SIG-M5 (cell line): Measurements from ENCODE around the gene EME2.

Source experiments
- DNase-seq: peaks from one replicate; lab custom pipeline; 2025; lab: John Stamatoyannopoulos, UW

The EME2 gene

GRCh38 chr16:1766701-1767100, 5.9 kb upstream of the EME2 start:
- DNase-seq: no peak

- DNase-seq: no peak
Observed at GRCh38 chr16:1767116-1767994, 5.3 kb upstream of the EME2 start.

DNA sequence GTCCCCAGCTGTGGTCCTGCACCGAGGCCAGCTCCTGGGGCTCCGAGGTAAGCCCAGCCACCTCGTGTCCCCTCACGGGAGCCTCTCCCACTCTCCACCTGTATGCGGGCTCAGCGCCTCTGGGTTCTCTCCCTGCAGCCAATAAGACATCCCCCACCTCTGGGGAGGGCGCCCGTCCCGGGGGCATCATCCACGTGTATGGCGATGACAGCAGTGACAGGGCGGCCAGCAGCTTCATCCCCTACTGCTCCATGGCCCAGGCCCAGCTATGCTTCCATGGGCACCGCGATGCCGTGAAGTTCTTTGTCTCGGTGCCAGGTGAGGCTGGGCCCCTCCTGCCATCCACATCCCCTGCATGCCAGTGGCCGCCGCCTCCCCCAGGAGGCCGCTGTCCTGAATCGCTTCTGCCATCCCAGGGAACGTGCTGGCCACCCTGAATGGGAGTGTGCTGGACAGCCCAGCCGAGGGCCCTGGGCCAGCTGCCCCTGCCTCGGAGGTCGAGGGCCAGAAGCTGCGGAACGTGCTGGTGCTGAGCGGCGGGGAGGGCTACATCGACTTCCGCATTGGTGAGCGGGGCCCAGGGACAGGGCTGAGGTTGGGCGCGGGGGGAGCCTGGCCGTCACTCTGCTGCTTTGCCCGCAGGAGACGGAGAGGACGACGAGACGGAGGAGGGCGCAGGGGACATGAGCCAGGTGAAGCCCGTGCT, 4.4 kb upstream of the EME2 start:
- DNase-seq: no peak

- no peak for DNase-seq
Observed at GRCh38 chr16:1768767-1769401, 3.7 kb upstream of the EME2 start.

DNA sequence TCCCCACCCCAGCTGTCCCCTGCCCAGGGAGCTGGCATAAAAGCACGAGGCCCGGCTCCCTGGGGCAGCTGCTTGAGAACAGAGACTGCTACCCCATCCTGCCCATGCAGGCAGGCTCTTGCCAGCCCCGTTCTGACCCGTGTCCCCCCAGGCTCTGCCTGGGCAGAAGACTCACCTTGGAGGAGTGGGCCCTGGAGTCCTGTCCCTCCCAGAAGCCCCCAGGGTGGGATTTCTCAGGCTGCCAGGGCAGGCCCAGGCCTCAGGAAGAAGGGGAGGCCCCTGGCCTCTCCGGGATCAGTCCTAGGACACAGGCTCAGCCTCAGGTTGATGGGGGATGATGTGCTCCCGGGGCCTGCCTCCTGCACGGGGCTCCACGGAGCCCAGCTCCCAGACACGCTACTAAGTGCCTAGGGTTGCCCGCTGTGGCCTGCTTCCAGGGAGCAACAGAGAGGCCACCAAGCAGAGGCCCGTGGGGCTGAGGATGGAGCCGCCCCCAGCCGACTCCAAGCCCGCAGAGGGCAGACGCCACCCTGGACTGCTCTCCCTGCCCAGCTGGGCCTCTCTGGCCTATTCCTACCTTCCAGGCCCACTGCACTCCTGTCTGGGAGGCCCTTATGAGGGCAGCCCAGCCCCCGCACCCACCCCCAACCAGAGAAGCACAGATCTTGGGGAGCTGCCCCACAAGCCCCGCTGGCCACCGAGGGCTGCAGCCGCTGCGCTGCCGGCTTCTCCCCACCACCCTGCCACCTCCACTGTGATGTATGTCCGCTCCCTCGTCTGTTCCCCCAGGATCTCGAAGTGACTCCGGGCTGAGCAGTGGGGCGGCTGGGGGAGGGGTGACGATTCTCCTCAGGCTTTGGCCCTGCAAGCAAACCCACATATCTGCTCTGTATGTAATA, 3.0 kb upstream of the EME2 start:
- no peak for DNase-seq

- no peak for DNase-seq
Observed at GRCh38 chr16:1770328-1771187, 2.1 kb upstream of the EME2 start.

DNA sequence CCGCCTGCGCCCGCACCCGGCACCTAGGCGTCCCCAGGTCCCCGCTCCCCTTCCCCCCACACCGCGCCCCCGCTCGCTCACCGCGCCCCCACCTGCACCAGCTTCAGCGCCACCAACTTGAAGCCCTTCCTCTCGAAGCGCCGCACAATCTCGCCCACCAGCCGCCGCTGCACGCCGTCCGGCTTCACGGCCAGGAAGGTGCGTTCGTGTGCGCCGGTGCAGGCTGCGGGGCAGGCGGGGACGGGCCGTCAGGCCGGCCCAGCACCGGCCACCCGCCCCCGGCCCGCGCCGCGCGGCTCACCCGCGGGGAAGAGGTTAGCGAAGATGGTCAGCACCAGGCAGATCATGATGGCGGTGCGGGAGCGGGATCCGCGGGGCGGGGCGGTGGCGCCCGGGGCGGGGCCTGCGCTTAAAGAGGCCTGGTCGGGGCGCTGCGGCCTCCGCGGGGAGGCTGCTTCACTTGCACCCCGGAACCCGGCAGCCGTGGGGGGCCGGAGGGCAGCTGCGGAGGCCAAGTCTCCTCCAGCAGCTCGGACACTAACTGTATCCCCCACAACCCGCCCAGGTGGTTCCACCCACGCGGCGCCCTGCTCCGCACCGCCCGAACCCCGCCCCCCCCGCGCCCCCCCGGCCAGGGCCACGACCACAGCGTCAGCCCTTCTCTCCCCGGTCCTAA, 1.3 kb upstream of the EME2 start, which contains the start of gene NME3:
NME3 (minus strand) TSS at position 356 of the 676 bp plus-strand sequence; CDS start at position 347, 9 bp downstream.
- no peak for DNase-seq

- DNase-seq: no peak
Observed at GRCh38 chr16:1771864-1772361, 697 bp upstream of the EME2 start.

DNA sequence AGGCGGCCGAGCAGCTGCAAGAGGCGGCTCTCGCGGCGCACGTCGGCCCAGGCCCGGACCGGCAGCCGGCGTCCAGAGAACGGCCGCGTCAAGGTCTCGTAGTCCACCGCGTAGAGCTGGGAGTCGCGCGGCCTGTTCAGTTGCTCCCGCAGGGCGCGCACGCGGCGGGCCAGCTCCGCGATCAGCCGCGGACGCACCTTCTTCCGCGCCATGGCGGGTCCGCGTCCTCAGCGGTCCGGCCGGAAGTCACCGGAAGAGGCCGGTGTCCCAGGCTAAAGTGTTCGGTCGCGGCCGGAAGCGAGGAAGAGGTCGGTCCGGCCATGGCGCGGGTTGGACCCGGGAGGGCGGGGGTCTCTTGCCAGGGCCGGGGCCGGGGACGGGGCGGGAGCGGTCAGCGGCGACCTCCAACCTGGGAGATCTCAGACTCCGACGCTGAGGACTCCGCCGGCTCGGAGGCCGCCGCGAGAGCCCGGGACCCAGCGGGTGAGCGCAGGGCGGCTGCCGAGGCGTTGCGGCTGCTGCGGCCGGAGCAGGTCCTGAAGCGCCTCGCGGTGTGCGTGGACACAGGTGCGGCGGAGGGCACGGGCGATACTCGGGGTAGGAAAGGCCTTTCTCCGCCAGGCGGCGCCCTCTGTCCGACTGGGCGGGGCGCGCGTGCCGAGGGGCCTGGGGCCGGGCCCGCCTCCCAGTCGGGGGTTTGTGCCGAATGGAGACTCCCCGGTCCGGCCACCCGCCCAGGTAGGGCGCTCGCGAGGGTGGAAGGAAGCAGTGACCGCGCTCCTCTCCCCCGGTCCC, 495 bp downstream of the EME2 start, which contains the start of gene MRPS34:
MRPS34 (minus strand) TSS at position 227 of the 795 bp plus-strand sequence; CDS start at position 212, 15 bp downstream.
- no peak for DNase-seq

GRCh38 chr16:1773703-1774447, 1.3 kb downstream of the EME2 start:
- DNase-seq: no peak

DNA sequence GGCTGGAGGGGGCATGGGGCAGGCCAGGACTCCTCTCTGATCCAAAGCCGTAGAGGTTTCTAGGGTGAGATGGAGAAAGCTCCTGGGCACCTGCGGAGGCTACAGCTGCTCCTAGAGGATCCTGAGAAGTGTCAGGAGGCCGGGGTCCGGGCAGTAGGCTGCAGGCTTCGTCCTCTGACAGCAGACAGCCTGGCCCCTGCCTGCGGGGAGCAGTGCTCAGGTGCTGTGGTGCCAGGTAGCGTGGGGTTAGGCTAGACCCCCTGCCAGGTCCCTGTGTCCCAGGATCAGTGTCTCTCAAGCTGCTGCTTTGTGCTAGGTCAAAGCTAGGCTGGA, 1.8 kb downstream of the EME2 start:
- DNase-seq: no peak

- DNase-seq: no peak
Observed at GRCh38 chr16:1775006-1775845, 2.6 kb downstream of the EME2 start.

DNA sequence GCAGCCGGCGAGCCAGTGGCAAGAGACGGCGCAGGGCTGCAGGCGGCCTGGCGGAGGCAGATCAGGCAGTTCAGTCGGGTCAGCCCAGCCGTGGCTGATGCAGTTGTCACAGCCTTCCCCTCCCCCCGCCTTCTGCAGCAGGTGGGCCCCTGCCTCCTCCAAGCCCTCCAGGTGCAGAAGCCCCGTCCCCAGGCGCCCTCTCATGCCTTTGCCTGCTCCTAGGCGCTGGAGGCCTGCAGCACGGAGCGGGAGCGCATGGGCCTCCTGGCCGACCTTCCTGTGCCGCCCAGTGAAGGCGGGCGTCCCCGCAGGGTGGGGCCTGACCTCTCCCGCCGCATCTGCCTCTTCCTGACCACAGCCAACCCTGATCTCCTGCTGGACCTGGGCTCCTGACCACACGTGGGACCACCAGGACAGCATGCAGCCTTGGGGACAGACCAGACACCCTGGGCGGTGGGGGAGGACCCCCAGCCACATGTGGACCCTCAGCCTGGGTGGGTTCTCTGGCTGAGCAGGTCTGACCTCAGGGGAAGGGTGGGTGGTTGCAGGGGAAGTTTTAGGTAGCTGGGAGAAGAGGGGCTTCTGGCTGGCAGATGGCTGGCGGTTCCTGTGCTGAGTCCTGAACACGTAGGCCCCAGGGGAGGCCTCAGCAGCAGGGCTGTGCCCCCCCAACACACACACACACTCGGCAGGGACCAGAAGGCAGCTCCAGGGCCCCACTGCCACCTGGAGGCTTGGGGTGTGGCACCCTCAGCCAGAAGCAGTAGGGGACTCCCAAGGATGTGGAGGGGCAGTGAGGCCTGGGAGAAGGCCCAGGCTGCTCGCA, 3.4 kb downstream of the EME2 start:
- DNase-seq: no peak

DNA sequence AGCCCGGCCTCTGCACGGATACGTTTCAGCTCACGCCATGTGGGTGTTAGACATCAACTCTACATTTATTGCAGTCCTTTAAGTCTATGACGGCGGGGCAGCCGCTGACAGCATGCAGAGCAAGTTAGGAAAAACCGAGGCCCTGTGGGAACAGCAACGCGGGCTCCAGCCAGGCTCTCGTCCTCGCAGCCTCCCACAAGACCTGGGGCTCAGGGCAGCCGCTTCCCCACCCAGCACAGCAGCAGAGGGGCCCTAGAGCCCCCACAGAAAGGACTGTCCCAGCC, 4.0 kb downstream of the EME2 start:
- DNase-seq: no peak

- no peak for DNase-seq
Observed at GRCh38 chr16:1776991-1777374, 4.4 kb downstream of the EME2 start.

DNA sequence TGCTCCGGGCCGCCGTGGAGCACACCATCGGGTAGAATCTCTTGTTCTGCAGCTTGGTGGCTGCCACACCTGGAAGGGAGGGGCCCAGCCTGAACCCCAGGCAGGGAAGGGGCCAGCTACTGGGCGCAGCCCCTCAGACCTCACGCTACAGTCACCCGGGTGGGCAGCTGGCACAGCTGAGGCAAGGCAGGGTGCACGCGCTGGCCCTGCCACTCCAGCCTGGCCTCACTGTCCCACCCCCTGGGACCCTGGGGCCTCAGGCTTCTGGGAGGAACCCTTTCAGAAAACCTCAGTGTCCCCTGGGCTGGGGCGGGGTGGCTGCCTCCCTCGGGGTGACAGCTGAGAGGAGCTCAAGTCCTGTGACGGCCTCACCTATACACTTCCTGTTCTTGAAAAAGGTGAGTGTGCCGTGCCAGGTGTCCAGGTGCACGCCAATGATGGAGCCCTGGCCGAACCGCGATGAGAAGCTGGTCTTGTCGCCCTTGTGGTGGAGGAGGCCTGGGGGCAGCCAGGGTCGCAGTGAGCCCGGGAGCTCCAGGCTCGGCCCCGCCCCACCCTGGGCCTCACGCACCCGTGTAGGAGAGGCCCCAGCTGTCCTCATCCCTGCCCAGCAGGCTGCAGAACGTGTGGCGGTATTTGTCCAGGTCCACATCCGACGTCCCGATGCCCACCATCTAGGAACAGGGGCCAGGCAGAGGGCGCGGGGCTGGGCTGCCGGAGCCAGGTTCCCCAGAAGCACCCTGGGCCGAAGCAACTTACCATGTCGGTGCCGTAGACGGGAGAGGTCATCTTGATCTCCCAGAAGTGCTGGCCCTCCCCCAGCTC, 5.0 kb downstream of the EME2 start:
- no peak for DNase-seq
